ENCODE results near the gene GPX3.

GRCh38 chr5:151029179-151030055, 9.0 kb downstream of the GPX3 start:
- TF ChIP-seq POLR2A (IDR thresholded peaks at IDR 0.05): no peak
- no peak for TF ChIP-seq CTCF (IDR thresholded peaks at IDR 0.05)

All from adrenal gland (tissue), 5 donors.